ENCODE results near the gene MEIG1.
"Not testable (repeated sequence)": the region's sequence is repeated elsewhere in the genome, so short reads cannot be mapped to it uniquely, and the experiment has no call there.

MEIG1 gene

GRCh38 chr10:14958872-14959220 is 342 bp upstream of the MEIG1 start:
- DNase-seq, result no peak

GRCh38 chr10:14967897-14968296 is 8.7 kb downstream of the MEIG1 start:
- DNase-seq, result no peak

GRCh38 chr10:14971867-14972448 is 12.8 kb downstream of the MEIG1 start:
- peak; percentile 52 for DNase-seq

GRCh38 chr10:14974153-14974998 is 15.2 kb downstream of the MEIG1 start:
- not testable (repeated sequence) for DNase-seq

- DNase-seq, result no peak
Observed at GRCh38 chr10:14975672-14976273, 16.6 kb downstream of the MEIG1 start.

GRCh38 chr10:14982744-14983143 is 23.6 kb downstream of the MEIG1 start:
- DNase-seq, result no peak

- DNase-seq, result not testable (repeated sequence)
Observed at GRCh38 chr10:14989552-14989951, 30.4 kb downstream of the MEIG1 start.

GRCh38 chr10:14991035-14991749 is 32.0 kb downstream of the MEIG1 start:
- peak; percentile 73 for DNase-seq

GRCh38 chr10:14992336-14992735 is 33.1 kb downstream of the MEIG1 start:
- not testable (repeated sequence) for DNase-seq

- DNase-seq, result not testable (repeated sequence)
Observed at GRCh38 chr10:14993500-14994455, 34.6 kb downstream of the MEIG1 start.

GRCh38 chr10:14995964-14996565 is 36.9 kb downstream of the MEIG1 start:
- DNase-seq, result no peak

- DNase-seq, result not testable (repeated sequence)
Observed at GRCh38 chr10:15013530-15013929, 54.3 kb downstream of the MEIG1 start.

GRCh38 chr10:15015451-15015850 is 56.3 kb downstream of the MEIG1 start:
- no peak for DNase-seq

- DNase-seq, result not testable (repeated sequence)
Observed at GRCh38 chr10:15020966-15021365, 61.8 kb downstream of the MEIG1 start.

Data from stimulated activated CD4-positive, alpha-beta T cell treated with anti-CD3 and anti-CD28 coated beads, Interleukin-4, amount 100 ng/mL, for 24 hours (primary cell).